ENCODE data around the gene RCBTB1.

Gene RCBTB1

DNA sequence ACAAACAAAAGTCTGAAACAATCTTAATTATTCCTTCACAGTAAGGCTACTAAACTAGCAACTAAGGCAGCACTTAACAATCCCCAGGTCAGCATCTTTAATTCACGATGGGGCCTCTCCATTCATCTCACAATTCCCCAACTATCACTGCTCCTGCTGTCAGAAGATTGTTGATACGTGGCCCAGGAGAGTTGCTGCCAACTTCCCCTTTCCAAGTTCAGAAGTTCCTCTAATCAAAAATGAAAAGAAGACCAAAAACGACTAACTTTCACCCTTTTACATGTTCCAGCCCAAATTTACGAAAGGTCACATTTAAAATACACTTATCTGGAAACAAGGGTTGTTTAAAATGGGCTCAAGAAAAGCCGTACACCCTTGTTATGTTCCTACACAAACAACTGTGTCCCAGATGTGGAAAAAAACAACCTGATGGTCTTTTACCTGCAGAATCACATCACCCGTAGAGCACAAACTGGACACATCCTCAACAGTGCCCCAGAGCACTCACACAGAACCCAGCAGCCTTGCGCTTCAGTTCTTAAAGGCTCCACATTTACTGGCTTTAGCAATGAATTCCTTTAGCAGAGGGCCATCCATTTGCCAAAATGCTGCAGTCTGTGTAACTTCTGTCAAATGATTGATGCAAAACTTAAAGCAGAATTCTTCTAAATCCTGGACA is 51.6 kb downstream of the RCBTB1 start:
- DNase-seq: no peak
- TF ChIP-seq, protein P1, sequence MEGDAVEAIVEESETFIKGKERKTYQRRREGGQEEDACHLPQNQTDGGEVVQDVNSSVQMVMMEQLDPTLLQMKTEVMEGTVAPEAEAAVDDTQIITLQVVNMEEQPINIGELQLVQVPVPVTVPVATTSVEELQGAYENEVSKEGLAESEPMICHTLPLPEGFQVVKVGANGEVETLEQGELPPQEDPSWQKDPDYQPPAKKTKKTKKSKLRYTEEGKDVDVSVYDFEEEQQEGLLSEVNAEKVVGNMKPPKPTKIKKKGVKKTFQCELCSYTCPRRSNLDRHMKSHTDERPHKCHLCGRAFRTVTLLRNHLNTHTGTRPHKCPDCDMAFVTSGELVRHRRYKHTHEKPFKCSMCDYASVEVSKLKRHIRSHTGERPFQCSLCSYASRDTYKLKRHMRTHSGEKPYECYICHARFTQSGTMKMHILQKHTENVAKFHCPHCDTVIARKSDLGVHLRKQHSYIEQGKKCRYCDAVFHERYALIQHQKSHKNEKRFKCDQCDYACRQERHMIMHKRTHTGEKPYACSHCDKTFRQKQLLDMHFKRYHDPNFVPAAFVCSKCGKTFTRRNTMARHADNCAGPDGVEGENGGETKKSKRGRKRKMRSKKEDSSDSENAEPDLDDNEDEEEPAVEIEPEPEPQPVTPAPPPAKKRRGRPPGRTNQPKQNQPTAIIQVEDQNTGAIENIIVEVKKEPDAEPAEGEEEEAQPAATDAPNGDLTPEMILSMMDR (IDR thresholded peaks at IDR 0.05; ENCODE audit: low read depth, low read length): no peak
- Histone ChIP-seq H3K9me3 (no peaks in the 10 kb centered on the region), H3K36me3 (peaks cover 5% of the 10 kb centered on the region), H3K4me1 (no peaks in the 10 kb centered on the region), H3K27me3 (no peaks in the 10 kb centered on the region), H3K4me3 (ENCODE audit: low read depth, low read length) (no peak overlapping the region)

DNA sequence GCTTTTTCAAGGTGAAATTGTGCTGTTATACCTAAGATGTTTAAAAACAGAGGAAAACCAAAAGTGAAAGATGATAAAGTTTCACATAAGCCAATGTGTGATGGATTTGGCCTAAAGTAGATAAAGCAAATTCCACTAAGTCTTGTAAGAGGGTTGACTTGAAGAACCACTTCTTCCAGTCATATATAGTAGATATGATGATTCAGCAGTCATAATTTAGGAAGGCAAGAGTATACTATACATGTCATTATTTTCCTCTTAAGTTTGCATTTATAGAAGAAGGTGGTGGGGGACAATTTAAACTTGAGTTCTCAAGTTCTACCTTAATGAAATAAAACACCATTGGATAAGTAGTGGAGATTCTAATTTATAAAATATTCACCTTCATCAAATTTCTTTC is 52.3 kb downstream of the RCBTB1 start:
- no peak overlapping the region for H3K4me3 ChIP-seq (ENCODE audit: low read depth, low read length)
- no peak for DNase-seq
- H3K4me1 ChIP-seq: no peaks in the 10 kb centered on the region

GRCh38 chr13:49532593-49532992 is 52.8 kb downstream of the RCBTB1 start:
- Histone ChIP-seq H3K27me3 (no peaks in the 10 kb centered on the region), H3K9me3 (no peaks in the 10 kb centered on the region), H3K36me3 (peaks cover 5% of the 10 kb centered on the region), H3K4me3 (ENCODE audit: low read depth, low read length) (no peak overlapping the region), H3K4me1 (no peaks in the 10 kb centered on the region)
- TF ChIP-seq, protein P1 (IDR thresholded peaks at IDR 0.05; ENCODE audit: low read depth, low read length): no peak
- no peak for DNase-seq

More for the DNA sequence above, 52.3 kb downstream of the RCBTB1 start:
- Histone ChIP-seq H3K36me3 (peaks cover 5% of the 10 kb centered on the region), H3K9me3 (no peaks in the 10 kb centered on the region), H3K27me3 (no peaks in the 10 kb centered on the region)
- TF ChIP-seq, protein P1 (IDR thresholded peaks at IDR 0.05; ENCODE audit: low read depth, low read length): no peak

DNA sequence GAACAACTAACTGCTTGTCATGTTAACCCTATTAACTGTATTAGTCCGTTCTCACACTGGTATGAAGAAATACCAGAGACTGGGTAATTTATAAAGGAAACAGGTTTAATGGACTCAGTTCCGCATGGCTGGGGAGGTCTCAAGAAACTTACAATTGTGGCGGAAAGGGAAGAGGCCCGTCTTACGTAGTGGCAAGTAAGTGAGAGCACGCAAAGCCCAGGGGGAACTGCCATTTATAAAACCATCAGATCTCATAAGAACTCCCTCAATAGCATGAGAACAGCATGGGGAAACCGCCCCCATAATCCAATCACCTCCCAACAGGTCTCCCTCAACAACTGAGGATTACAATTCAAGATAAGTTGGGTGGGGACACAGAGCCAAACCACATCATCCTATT is 54.9 kb downstream of the RCBTB1 start:
- Histone ChIP-seq H3K36me3 (peaks cover 5% of the 10 kb centered on the region), H3K9me3 (no peaks in the 10 kb centered on the region), H3K27me3 (no peaks in the 10 kb centered on the region), H3K4me3 (ENCODE audit: low read depth, low read length) (no peak overlapping the region), H3K4me1 (no peaks in the 10 kb centered on the region)
- no peak for DNase-seq
- TF ChIP-seq, protein P1 (IDR thresholded peaks at IDR 0.05; ENCODE audit: low read depth, low read length): no peak

GRCh38 chr13:49528161-49528560 is 57.2 kb downstream of the RCBTB1 start:
- no peaks in the 10 kb centered on the region for H3K9me3 ChIP-seq
- H3K4me3 ChIP-seq (ENCODE audit: low read depth, low read length): no peak overlapping the region
- H3K27me3 ChIP-seq: no peaks in the 10 kb centered on the region
- no peak for DNase-seq
- H3K4me1 ChIP-seq: no peaks in the 10 kb centered on the region
- TF ChIP-seq, protein P1 (IDR thresholded peaks at IDR 0.05; ENCODE audit: low read depth, low read length): no peak
- H3K36me3 ChIP-seq: no peaks in the 10 kb centered on the region; the same call in 1 of the 2 replicates

- DNase-seq: no peak
- Histone ChIP-seq H3K27me3 (no peaks in the 10 kb centered on the region), H3K4me1 (no peaks in the 10 kb centered on the region), H3K9me3 (no peaks in the 10 kb centered on the region), H3K4me3 (ENCODE audit: low read depth, low read length) (no peak overlapping the region), H3K36me3 (no peaks in the 10 kb centered on the region)
- TF ChIP-seq, protein P1 (IDR thresholded peaks at IDR 0.05; ENCODE audit: low read depth, low read length): no peak
Measured at GRCh38 chr13:49527123-49527522, 58.2 kb downstream of the RCBTB1 start.

All from BE2C (cell line).